ENCODE data around the gene HSD11B1.

HSD11B1 gene

DNA sequence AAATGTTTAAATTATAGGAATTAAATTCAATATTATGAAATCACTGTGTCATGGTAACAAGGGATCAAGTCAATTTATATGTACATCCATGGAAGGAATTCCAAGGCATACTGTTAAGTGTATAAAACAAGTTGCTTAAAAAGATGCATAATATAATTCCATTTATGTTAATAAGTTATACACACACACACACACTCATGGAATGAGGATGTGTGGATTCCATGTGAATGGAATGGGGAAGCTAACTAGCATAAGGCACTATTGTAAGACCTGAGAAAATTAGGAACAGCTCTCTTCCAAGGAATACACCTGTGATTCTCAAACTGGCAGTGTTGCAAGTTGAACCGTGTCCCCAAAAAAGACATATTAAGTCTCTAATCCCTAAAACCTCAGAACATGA is 33.6 kb downstream of the HSD11B1 start:
- Histone ChIP-seq H3K36me3 (no peaks in the 10 kb centered on the region), H3K4me1 (ENCODE audit: control insufficient read depth in 1 of 2, insufficient read depth in 1 of 2, low read depth in 1 of 2, low read length in 1 of 2) (no peaks in the 10 kb centered on the region), H3K9me3 (no peaks in the 10 kb centered on the region), H3K4me3 (ENCODE audit: low read depth in 1 of 2, low read length in 1 of 2) (no peak overlapping the region), H3K27me3 (peaks cover 13% of the 10 kb centered on the region), H3K27ac (no peak overlapping the region)
- TF ChIP-seq, protein P1, sequence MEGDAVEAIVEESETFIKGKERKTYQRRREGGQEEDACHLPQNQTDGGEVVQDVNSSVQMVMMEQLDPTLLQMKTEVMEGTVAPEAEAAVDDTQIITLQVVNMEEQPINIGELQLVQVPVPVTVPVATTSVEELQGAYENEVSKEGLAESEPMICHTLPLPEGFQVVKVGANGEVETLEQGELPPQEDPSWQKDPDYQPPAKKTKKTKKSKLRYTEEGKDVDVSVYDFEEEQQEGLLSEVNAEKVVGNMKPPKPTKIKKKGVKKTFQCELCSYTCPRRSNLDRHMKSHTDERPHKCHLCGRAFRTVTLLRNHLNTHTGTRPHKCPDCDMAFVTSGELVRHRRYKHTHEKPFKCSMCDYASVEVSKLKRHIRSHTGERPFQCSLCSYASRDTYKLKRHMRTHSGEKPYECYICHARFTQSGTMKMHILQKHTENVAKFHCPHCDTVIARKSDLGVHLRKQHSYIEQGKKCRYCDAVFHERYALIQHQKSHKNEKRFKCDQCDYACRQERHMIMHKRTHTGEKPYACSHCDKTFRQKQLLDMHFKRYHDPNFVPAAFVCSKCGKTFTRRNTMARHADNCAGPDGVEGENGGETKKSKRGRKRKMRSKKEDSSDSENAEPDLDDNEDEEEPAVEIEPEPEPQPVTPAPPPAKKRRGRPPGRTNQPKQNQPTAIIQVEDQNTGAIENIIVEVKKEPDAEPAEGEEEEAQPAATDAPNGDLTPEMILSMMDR (IDR thresholded peaks at IDR 0.05): no peak

DNA sequence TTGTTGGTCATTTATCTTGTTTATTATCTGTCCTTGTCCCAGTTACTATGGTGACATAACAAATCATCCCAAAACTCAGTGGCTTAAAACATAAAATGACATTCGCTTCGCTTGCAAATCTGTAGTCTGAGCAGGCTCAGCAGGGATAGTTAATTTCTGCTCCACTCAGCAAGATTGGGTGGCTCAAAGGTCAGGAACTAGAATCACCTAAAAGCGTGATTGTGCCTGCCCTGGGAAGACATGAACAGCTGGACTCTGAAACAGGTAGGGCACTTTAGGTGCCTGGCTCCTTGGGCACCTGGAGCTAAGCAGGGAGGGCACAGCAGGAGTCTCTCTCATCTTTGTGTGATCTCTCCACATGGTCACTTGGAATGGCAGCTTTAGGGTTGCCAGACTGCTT is 36.5 kb downstream of the HSD11B1 start:
- TF ChIP-seq, protein P1 (IDR thresholded peaks at IDR 0.05): no peak
- Histone ChIP-seq H3K4me1 (ENCODE audit: control insufficient read depth in 1 of 2, insufficient read depth in 1 of 2, low read depth in 1 of 2, low read length in 1 of 2) (no peaks in the 10 kb centered on the region), H3K9me3 (no peaks in the 10 kb centered on the region), H3K27ac (no peak overlapping the region), H3K4me3 (ENCODE audit: low read depth in 1 of 2, low read length in 1 of 2) (no peak overlapping the region), H3K27me3 (peaks cover 7% of the 10 kb centered on the region), H3K36me3 (no peaks in the 10 kb centered on the region)

DNA sequence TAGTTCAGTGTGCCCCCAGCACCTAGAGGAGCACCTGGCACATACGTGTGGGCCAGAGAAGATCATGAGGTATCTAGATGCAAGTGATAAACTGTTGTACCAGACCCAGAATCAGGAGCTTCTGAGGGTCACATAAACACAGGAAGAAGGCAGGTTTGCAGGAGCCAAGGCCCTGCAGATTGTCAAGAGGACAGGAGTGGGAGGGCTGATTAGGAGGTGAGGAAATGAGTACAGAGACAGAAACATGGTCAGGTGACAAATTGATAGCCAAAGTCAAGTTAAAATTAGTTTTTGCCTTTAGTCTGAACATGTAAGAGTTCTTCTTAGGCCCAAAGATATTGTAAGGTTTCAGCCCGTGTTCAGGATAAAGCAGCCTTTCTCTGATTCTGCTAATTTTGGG is 37.2 kb downstream of the HSD11B1 start:
- no peaks in the 10 kb centered on the region for H3K4me1 ChIP-seq (ENCODE audit: control insufficient read depth in 1 of 2, insufficient read depth in 1 of 2, low read depth in 1 of 2, low read length in 1 of 2)
- no peak overlapping the region for H3K4me3 ChIP-seq (ENCODE audit: low read depth in 1 of 2, low read length in 1 of 2)

DNA sequence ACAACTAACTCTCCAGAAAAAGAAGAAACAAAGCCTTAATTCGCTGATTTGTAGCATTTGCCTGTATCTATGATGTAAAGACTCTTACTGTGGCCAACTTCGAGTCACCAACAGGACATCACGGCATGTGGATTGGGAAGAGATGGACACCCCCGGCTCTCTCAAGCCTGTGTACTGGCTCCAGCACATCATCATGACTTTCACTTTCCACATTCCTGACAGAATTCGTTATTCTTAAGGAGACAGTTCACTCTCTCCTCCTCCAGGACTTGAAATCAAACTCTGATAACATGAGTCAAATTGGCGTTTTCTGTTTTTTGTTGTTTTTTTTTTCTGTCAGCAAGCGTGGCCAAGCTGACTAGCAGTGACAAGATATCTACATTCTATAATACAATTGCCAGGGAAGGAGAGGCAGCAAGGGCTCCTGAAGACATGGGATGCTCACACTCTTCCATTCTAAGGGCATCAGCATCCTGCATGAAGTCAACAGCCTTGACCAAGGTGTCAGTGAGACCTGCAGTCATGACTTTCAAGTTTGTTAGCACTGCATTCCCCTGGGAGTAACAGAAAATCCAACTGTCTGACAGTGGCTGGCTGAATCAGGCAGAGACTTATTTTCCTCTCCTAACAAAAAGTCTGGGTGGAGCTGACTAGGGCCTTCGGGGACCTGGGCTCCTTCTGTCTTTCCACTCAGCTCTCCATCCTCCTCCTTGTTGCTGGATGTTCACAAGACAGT is 37.9 kb downstream of the HSD11B1 start:
- Histone ChIP-seq H3K27me3 (no peaks in the 10 kb centered on the region), H3K9me3 (no peaks in the 10 kb centered on the region), H3K27ac (no peak overlapping the region), H3K36me3 (no peaks in the 10 kb centered on the region), H3K4me3 (ENCODE audit: low read depth in 1 of 2, low read length in 1 of 2) (no peak overlapping the region), H3K4me1 (ENCODE audit: control insufficient read depth in 1 of 2, insufficient read depth in 1 of 2, low read depth in 1 of 2, low read length in 1 of 2) (peaks cover 3 to 4% of the 10 kb centered on the region in 2 experiments)
- TF ChIP-seq, protein P1 (IDR thresholded peaks at IDR 0.05): no peak

More for the DNA sequence above, 37.2 kb downstream of the HSD11B1 start:
- Histone ChIP-seq H3K36me3 (no peaks in the 10 kb centered on the region), H3K27ac (no peak overlapping the region), H3K9me3 (no peaks in the 10 kb centered on the region), H3K27me3 (peaks cover under 1% of the 10 kb centered on the region)
- TF ChIP-seq, protein P1 (IDR thresholded peaks at IDR 0.05): no peak

DNA sequence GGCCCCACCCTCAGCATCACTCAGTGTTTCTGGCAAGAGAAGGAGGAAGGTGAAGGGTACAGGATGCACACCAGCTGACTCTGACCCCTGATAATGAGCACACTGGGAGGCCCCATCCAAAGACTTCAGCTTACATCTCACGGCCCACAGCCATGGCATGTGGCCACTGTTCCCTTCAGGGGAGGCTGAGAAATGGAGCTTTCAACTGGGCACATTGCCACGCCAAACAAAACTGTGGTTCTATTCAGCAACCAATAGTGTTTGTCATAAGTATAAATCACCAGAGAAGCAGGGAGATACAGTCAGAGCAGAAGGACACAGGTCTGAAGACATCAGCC is 38.5 kb downstream of the HSD11B1 start:
- no peaks in the 10 kb centered on the region for H3K27me3 ChIP-seq
- no peaks in the 10 kb centered on the region for H3K9me3 ChIP-seq
- H3K4me3 ChIP-seq (ENCODE audit: low read depth in 1 of 2, low read length in 1 of 2): no peak overlapping the region
- H3K4me1 ChIP-seq (ENCODE audit: control insufficient read depth in 1 of 2, insufficient read depth in 1 of 2, low read depth in 1 of 2, low read length in 1 of 2): peaks cover 7 to 8% of the 10 kb centered on the region in 2 experiments
- no peak overlapping the region for H3K27ac ChIP-seq
- no peaks in the 10 kb centered on the region for H3K36me3 ChIP-seq
- TF ChIP-seq, protein P1 (IDR thresholded peaks at IDR 0.05): no peak

Data from neutrophil (primary cell).